Effector memory CD8-positive, alpha-beta T cell (primary cell): ENCODE data around the gene CD22.
"Not testable (repeated sequence)": the region's sequence is repeated elsewhere in the genome, so short reads cannot be mapped to it uniquely, and the experiment has no call there.

ENCODE experiments used
- ATAC-seq: fragments of 150-1000 bp; cut with Tn5 transposase; replicated peaks from 2 replicates; pipeline ENCODE4 v1.10.0; 2021; ENCODE audit warnings: mild to moderate bottlenecking, moderate library complexity
- DNase-seq, 3 experiments: peaks; one replicate each; pipeline ENCODE4 v3.0.0; 2021
- H3K27ac Mint-ChIP-seq, 2 donors: one replicate each; pipeline ENCODE4 v1.8.0; 2022; ENCODE audit warnings: mild to moderate bottlenecking in 2 of 2, mixed read lengths in 2 of 2, moderate library complexity in 2 of 2
- H3K27me3 Mint-ChIP-seq, 2 donors: one replicate each; pipeline ENCODE4 v1.8.0; 2022; ENCODE audit warnings: mixed read lengths in 2 of 2
- H3K36me3 Mint-ChIP-seq: one replicate; pipeline ENCODE4 v1.8.0; 2022; ENCODE audit warnings: mild to moderate bottlenecking, moderate library complexity, mixed read lengths; ENCODE audit not compliant: insufficient read depth
- H3K4me1 Mint-ChIP-seq, 2 donors: one replicate each; pipeline ENCODE4 v1.8.0; 2022; ENCODE audit warnings: low read depth in 2 of 2, mixed read lengths in 2 of 2
- H3K4me3 Mint-ChIP-seq, 2 donors: one replicate each; pipeline ENCODE4 v1.8.0; 2022; ENCODE audit warnings: mild to moderate bottlenecking in 2 of 2, mixed read lengths in 2 of 2, moderate library complexity in 2 of 2
- H3K9me3 Mint-ChIP-seq, 2 donors: one replicate each; pipeline ENCODE4 v1.8.0; 2022; ENCODE audit warnings: mixed read lengths in 2 of 2
- total RNA-seq, 9 experiments: gene quantifications; one replicate each; lab custom pipeline; 2026; lab: John Stamatoyannopoulos, UW

The CD22 gene
- total RNA-seq, result 0 to 0.07 (median 0) reads per million in 9 experiments

GRCh38 chr19:35328851-35329285 lies at the start of gene CD22:
Gene CD22 (plus strand): TSS chr19:35329187. CDS start chr19:35332041, 2,854 bp downstream.
- Mint-ChIP-seq H3K4me1 (peaks cover 0 to 2% of the 10 kb centered on the region in 2 donors), H3K4me3 (peak within 1 kb of the TSS in 1 of 2 donors; percentile 22), H3K27ac (no peak within 1 kb of the TSS), H3K27me3 (peaks cover 46 to 57% of the 10 kb centered on the region in 2 donors), H3K9me3 (no peaks in the 10 kb centered on the region), H3K36me3 (peaks cover 3% of the 10 kb centered on the region)
- ATAC-seq (peak; percentile 48), DNase-seq (no peak)

- H3K4me1 Mint-ChIP-seq, result peaks cover 3 to 9% of the 10 kb centered on the region in 2 donors
- peaks cover 15 to 25% of the 10 kb centered on the region in 2 donors for H3K27me3 Mint-ChIP-seq
- H3K27ac Mint-ChIP-seq, result peak overlapping the region in 1 of 2 donors; percentile 32
- DNase-seq (no peak), ATAC-seq (no peak)
- no peaks in the 10 kb centered on the region for H3K9me3 Mint-ChIP-seq
- peaks cover 48% of the 10 kb centered on the region for H3K36me3 Mint-ChIP-seq
- H3K4me3 Mint-ChIP-seq, result no peak overlapping the region
These were observed 49.6 kb upstream of the CD22 start for GRCh38 chr19:35279374-35279773.

DNA sequence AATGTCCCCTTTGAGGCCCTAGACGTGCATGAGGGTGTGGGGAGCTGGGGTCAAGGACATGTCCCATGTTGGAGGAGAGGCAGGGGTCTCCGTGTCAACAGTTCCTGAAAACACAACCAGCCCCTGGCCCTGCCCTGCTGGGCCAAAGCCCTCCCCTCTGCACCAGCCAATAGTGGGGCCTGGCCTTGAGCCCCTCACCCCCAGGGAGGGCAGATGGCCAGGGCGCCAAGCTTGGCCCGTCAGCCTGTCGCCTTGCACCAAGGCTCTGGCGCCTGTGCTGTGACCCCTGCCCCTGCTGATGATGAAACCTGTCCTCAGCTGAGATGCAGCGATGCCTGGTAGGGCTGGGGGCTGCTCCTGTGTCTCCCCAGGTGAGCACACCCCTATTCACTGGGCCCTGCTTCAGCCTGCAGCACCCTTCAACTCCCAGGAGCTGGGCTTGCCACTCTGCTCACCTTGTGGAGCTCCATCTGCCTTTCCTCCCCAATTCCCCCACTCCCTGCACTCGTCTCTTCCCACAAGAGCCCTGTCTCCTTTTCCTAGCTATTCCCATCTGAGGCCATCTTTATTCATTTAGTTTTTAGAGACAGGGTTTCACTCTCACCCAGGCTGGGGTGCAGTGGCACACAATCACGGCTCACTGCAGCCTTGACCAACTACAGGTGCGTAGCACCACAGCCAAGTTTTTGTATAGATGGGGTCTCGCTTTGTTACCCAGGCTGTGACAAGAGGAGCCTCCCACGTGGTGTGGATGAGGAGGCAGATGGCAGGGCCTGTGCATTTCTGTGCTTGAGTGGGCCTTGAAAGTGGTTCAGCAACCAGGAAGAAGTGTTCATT lies 48.8 kb upstream of the CD22 start:
- ATAC-seq, result no peak
- H3K36me3 Mint-ChIP-seq, result peaks cover 40% of the 10 kb centered on the region

DNA sequence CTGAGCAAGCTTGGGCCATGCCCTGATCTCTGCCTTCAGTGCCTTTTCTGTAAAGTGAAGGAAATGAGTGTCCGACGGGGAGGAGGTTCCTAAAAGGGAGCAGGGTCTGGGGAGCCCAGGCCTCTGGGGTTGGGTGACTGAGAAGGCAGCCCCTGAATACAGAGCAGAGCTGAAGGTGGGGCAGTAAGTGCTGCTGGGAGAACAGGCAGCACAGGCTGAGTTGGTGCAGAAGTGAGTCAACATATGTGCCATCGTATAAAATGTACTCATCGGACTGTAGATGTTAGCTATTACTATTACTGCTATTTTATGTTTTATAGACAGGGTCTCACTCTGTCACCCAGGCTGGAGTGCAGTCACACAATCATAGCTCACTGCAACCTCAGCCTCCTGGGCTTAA lies 47.7 kb upstream of the CD22 start:
- no peak for DNase-seq

More for the DNA sequence above, 48.8 kb upstream of the CD22 start:
- H3K4me1 Mint-ChIP-seq, result peaks cover 3 to 7% of the 10 kb centered on the region in 2 donors
- H3K9me3 Mint-ChIP-seq, result no peaks in the 10 kb centered on the region
- H3K27ac Mint-ChIP-seq, result no peak overlapping the region
- no peak overlapping the region for H3K4me3 Mint-ChIP-seq
- H3K27me3 Mint-ChIP-seq, result peaks cover 19 to 34% of the 10 kb centered on the region in 2 donors
- no peak for DNase-seq

GRCh38 chr19:35284153-35285094 lies 44.6 kb upstream of the CD22 start:
- H3K36me3 Mint-ChIP-seq, result peaks cover 15% of the 10 kb centered on the region
- no peak for DNase-seq
- H3K27ac Mint-ChIP-seq, result no peak overlapping the region
- no peak for ATAC-seq
- no peaks in the 10 kb centered on the region for H3K9me3 Mint-ChIP-seq
- peaks cover 22 to 36% of the 10 kb centered on the region in 2 donors for H3K27me3 Mint-ChIP-seq
- no peak overlapping the region for H3K4me3 Mint-ChIP-seq
- peaks cover 3 to 4% of the 10 kb centered on the region in 2 donors for H3K4me1 Mint-ChIP-seq

More for the DNA sequence above, 47.7 kb upstream of the CD22 start:
- peaks cover 22 to 36% of the 10 kb centered on the region in 2 donors for H3K27me3 Mint-ChIP-seq
- peaks cover 3 to 7% of the 10 kb centered on the region in 2 donors for H3K4me1 Mint-ChIP-seq
- no peak for ATAC-seq
- peaks cover 29% of the 10 kb centered on the region for H3K36me3 Mint-ChIP-seq
- H3K27ac Mint-ChIP-seq, result peak overlapping the region in 1 of 2 donors; percentile 49
- no peaks in the 10 kb centered on the region for H3K9me3 Mint-ChIP-seq
- H3K4me3 Mint-ChIP-seq, result peak overlapping the region in 1 of 2 donors; percentile 6

DNA sequence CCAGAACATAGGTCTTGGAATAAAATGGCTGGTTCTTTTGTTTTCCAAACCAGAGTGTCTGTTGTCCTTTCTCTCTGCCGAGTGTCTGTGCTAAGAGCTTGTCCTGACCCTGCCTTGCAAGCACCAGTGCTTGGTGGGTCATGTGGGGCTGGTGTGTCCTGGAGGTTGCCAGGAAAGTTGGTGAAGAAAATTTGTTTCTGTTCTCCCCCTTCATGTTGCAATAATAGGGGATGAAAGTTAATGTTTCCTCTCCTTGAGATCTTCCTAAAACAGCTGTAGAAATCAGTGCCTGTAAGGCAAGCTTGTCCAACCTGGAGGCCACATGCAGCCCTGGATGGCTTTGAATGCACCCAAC lies 43.9 kb upstream of the CD22 start:
- Mint-ChIP-seq H3K4me3 (no peak overlapping the region), H3K9me3 (no peaks in the 10 kb centered on the region), H3K36me3 (peaks cover 9% of the 10 kb centered on the region), H3K4me1 (peaks cover 3 to 4% of the 10 kb centered on the region in 2 donors), H3K27me3 (peaks cover 22 to 36% of the 10 kb centered on the region in 2 donors), H3K27ac (peak overlapping the region in 1 of 2 donors; percentile 44)
- ATAC-seq (no peak), DNase-seq (no peak)

- H3K36me3 Mint-ChIP-seq, ATAC-seq, DNase-seq, H3K4me1 Mint-ChIP-seq, H3K4me3 Mint-ChIP-seq, H3K9me3 Mint-ChIP-seq: not testable (repeated sequence)
- Mint-ChIP-seq H3K27me3 (peaks cover 22 to 37% of the 10 kb centered on the region in 2 donors), H3K27ac (peak overlapping the region in 1 of 2 donors; percentile 44)
These were observed 43.5 kb upstream of the CD22 start for GRCh38 chr19:35285465-35285864.

- not testable (repeated sequence) for DNase-seq, H3K36me3 Mint-ChIP-seq, H3K27ac Mint-ChIP-seq, H3K4me3 Mint-ChIP-seq, H3K9me3 Mint-ChIP-seq, H3K4me1 Mint-ChIP-seq, ATAC-seq
- H3K27me3 Mint-ChIP-seq, result peaks cover 22 to 43% of the 10 kb centered on the region in 2 donors
These were observed 42.9 kb upstream of the CD22 start for GRCh38 chr19:35286101-35286500.

- no peak overlapping the region for H3K4me3 Mint-ChIP-seq
- DNase-seq (no peak), ATAC-seq (no peak)
- H3K36me3 Mint-ChIP-seq, result no peaks in the 10 kb centered on the region
- H3K27ac Mint-ChIP-seq, result no peak overlapping the region
- no peaks in the 10 kb centered on the region for H3K9me3 Mint-ChIP-seq
- no peaks in the 10 kb centered on the region for H3K4me1 Mint-ChIP-seq
- peaks cover 15 to 40% of the 10 kb centered on the region in 2 donors for H3K27me3 Mint-ChIP-seq
These were observed 41.3 kb upstream of the CD22 start for GRCh38 chr19:35287713-35288112.

DNA sequence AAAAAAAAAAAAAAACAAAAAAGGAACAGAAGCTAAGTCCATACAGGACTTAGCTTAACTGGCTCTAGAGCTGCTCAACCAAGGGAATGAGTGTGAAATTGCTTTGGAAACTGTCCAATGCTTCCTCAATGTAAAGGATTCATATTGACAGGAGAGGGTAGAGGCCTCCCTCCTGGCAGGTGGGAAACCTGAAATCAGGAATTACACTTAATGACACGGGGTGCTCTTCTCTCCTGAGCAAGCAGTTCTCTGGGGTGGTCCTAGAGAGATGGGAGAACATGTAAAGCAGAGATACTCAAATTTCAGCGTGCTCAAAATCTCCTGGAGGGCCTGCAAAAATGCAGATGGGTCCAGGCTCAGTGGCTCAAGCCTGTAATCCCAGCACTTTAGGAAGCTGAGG lies 40.7 kb upstream of the CD22 start:
- ATAC-seq (no peak), DNase-seq (no peak)
- peaks cover 0 to 2% of the 10 kb centered on the region in 2 donors for H3K4me1 Mint-ChIP-seq
- H3K27me3 Mint-ChIP-seq, result peaks cover 9 to 34% of the 10 kb centered on the region in 2 donors
- no peaks in the 10 kb centered on the region for H3K36me3 Mint-ChIP-seq
- no peak overlapping the region for H3K4me3 Mint-ChIP-seq
- H3K27ac Mint-ChIP-seq, result no peak overlapping the region
- no peaks in the 10 kb centered on the region for H3K9me3 Mint-ChIP-seq

- Mint-ChIP-seq H3K4me3 (no peak overlapping the region), H3K36me3 (no peaks in the 10 kb centered on the region), H3K27ac (no peak overlapping the region), H3K9me3 (no peaks in the 10 kb centered on the region), H3K27me3 (peaks cover 7 to 28% of the 10 kb centered on the region in 2 donors), H3K4me1 (peaks cover 0 to 2% of the 10 kb centered on the region in 2 donors)
- ATAC-seq, result no peak
- no peak for DNase-seq
These were observed 40.1 kb upstream of the CD22 start for GRCh38 chr19:35288906-35289305.

GRCh38 chr19:35290381-35291127 lies 38.4 kb upstream of the CD22 start:
- H3K36me3 Mint-ChIP-seq, result no peaks in the 10 kb centered on the region
- H3K27me3 Mint-ChIP-seq, result peaks cover 0 to 12% of the 10 kb centered on the region in 2 donors
- no peak for DNase-seq
- H3K9me3 Mint-ChIP-seq, result no peaks in the 10 kb centered on the region
- H3K27ac Mint-ChIP-seq, result peak overlapping the region in 1 of 2 donors; percentile 66
- peaks cover 0 to 2% of the 10 kb centered on the region in 2 donors for H3K4me1 Mint-ChIP-seq
- no peak overlapping the region for H3K4me3 Mint-ChIP-seq
- ATAC-seq, result no peak
